PC-9 (cell line): ENCODE data around the gene CRIP1.

ENCODE experiments used
- CTCF ChIP-seq: fragments of 200-600 bp; sonication (generic); conservative IDR thresholded peaks from 2 replicates; pipeline ENCODE4 v1.6.1; 2017; ENCODE audit warnings: mixed run types, antibody characterized with exemption, mild to moderate bottlenecking, moderate library complexity
- EZH2 ChIP-seq: fragments of 200-600 bp; sonication (generic); IDR thresholded peaks from 2 replicates; pipeline ENCODE4 v1.8.0; 2017; ENCODE audit warnings: antibody characterized with exemption, low read depth

- TF ChIP-seq CTCF (no peak), EZH2 (no peak)
Observed at GRCh38 chr14:105490267-105490571, 3.5 kb downstream of the CRIP1 start.
